ENCODE results near the gene RASSF3.

The RASSF3 gene

GRCh38 chr12:64658892-64659481 is 48.7 kb downstream of the RASSF3 start:
- peaks cover 52% of the 10 kb centered on the region for H3K36me3 Mint-ChIP-seq
- peaks cover 6% of the 10 kb centered on the region for H3K9me3 Mint-ChIP-seq
- H3K27ac Mint-ChIP-seq, result peak overlapping the region; percentile 78
- H3K4me1 Mint-ChIP-seq, result peaks cover 76% of the 10 kb centered on the region
- H3K4me3 Mint-ChIP-seq, result no peak overlapping the region
- CTCF ChIA-PET, result no interaction called here
- no peak for DNase-seq
- no peaks in the 10 kb centered on the region for H3K27me3 Mint-ChIP-seq

GRCh38 chr12:64660237-64661018 is 50.1 kb downstream of the RASSF3 start:
- Mint-ChIP-seq H3K9me3 (peaks cover 6% of the 10 kb centered on the region), H3K4me1 (peaks cover 83% of the 10 kb centered on the region), H3K4me3 (no peak overlapping the region), H3K27ac (no peak overlapping the region), H3K27me3 (no peaks in the 10 kb centered on the region), H3K36me3 (peaks cover 46% of the 10 kb centered on the region)
- DNase-seq, result no peak
- CTCF ChIA-PET, result interaction anchor here (1.2 kb wide), 1 partner anchor 9 kb away, joined by 5 read pairs; no protein-coding TSS in a partner anchor

GRCh38 chr12:64663015-64663414 is 52.7 kb downstream of the RASSF3 start:
- CTCF ChIA-PET, result no interaction called here
- DNase-seq, result no peak
- H3K27ac Mint-ChIP-seq, result no peak overlapping the region

GRCh38 chr12:64665514-64665913 is 55.2 kb downstream of the RASSF3 start:
- peak; percentile 64 for DNase-seq
- CTCF ChIA-PET, result interaction anchor here (1.0 kb wide), 1 partner anchor 116 kb away, joined by 3 read pairs; no protein-coding TSS in a partner anchor
- Mint-ChIP-seq H3K27me3 (no peaks in the 10 kb centered on the region), H3K27ac (peak overlapping the region; percentile 99), H3K4me1 (peaks cover 84% of the 10 kb centered on the region), H3K9me3 (no peaks in the 10 kb centered on the region), H3K36me3 (peaks cover 26% of the 10 kb centered on the region), H3K4me3 (peak overlapping the region; percentile 44)

More at GRCh38 chr12:64663015-64663414, 52.7 kb downstream of the RASSF3 start:
- Mint-ChIP-seq H3K27me3 (no peaks in the 10 kb centered on the region), H3K4me1 (peaks cover 88% of the 10 kb centered on the region), H3K36me3 (peaks cover 33% of the 10 kb centered on the region), H3K4me3 (no peak overlapping the region), H3K9me3 (peaks cover 4% of the 10 kb centered on the region)

GRCh38 chr12:64666054-64666914 is 56.0 kb downstream of the RASSF3 start:
- peaks cover 23% of the 10 kb centered on the region for H3K36me3 Mint-ChIP-seq
- H3K27me3 Mint-ChIP-seq, result no peaks in the 10 kb centered on the region
- peaks cover 85% of the 10 kb centered on the region for H3K4me1 Mint-ChIP-seq
- peak overlapping the region; percentile 44 for H3K4me3 Mint-ChIP-seq
- no peaks in the 10 kb centered on the region for H3K9me3 Mint-ChIP-seq
- no peak for DNase-seq
- H3K27ac Mint-ChIP-seq, result peak overlapping the region; percentile 99
- CTCF ChIA-PET, result interaction anchor here (1.0 kb wide), 1 partner anchor 117 kb away, joined by 3 read pairs; no protein-coding TSS in a partner anchor

- Mint-ChIP-seq H3K4me1 (peaks cover 87% of the 10 kb centered on the region), H3K27ac (peak overlapping the region; percentile 99), H3K36me3 (peaks cover 25% of the 10 kb centered on the region), H3K4me3 (peak overlapping the region; percentile 82), H3K9me3 (no peaks in the 10 kb centered on the region), H3K27me3 (no peaks in the 10 kb centered on the region)
- DNase-seq, result no peak
- CTCF ChIA-PET, result interaction anchor here (1.0 kb wide), 3 partner anchors 27 to 118 kb away, joined by 3 to 4 read pairs (median 3); no protein-coding TSS in a partner anchor
Measured at GRCh38 chr12:64667793-64668192, 57.5 kb downstream of the RASSF3 start.

- peak; percentile 66 for DNase-seq
- peak overlapping the region; percentile 82 for H3K4me3 Mint-ChIP-seq
- peaks cover 94% of the 10 kb centered on the region for H3K4me1 Mint-ChIP-seq
- no peaks in the 10 kb centered on the region for H3K27me3 Mint-ChIP-seq
- peak overlapping the region; percentile 99 for H3K27ac Mint-ChIP-seq
- CTCF ChIA-PET, result interaction anchor here (1.0 to 2.2 kb wide), 7 partner anchors 9 to 120 kb away, joined by 3 to 12 read pairs (median 6); no protein-coding TSS in a partner anchor
- no peaks in the 10 kb centered on the region for H3K9me3 Mint-ChIP-seq
- H3K36me3 Mint-ChIP-seq, result peaks cover 30% of the 10 kb centered on the region
Measured at GRCh38 chr12:64669270-64669842, 59.1 kb downstream of the RASSF3 start.

GRCh38 chr12:64670019-64670418 is 59.7 kb downstream of the RASSF3 start:
- CTCF ChIA-PET, result interaction anchor here (1.0 to 2.2 kb wide), 7 partner anchors 10 to 121 kb away, joined by 3 to 12 read pairs (median 6); no protein-coding TSS in a partner anchor
- Mint-ChIP-seq H3K36me3 (peaks cover 30% of the 10 kb centered on the region), H3K4me3 (peak overlapping the region; percentile 82), H3K9me3 (no peaks in the 10 kb centered on the region), H3K4me1 (peaks cover 94% of the 10 kb centered on the region), H3K27ac (peak overlapping the region; percentile 99), H3K27me3 (no peaks in the 10 kb centered on the region)
- DNase-seq, result no peak

GRCh38 chr12:64670919-64671639 is 60.8 kb downstream of the RASSF3 start:
- peak overlapping the region; percentile 82 for H3K4me3 Mint-ChIP-seq
- H3K27ac Mint-ChIP-seq, result peak overlapping the region; percentile 99
- CTCF ChIA-PET, result interaction anchor here (2.2 kb wide), 1 partner anchor 26 kb away, joined by 12 read pairs; no protein-coding TSS in a partner anchor
- no peaks in the 10 kb centered on the region for H3K9me3 Mint-ChIP-seq
- peaks cover 92% of the 10 kb centered on the region for H3K4me1 Mint-ChIP-seq
- peaks cover 33% of the 10 kb centered on the region for H3K36me3 Mint-ChIP-seq
- no peak for DNase-seq
- H3K27me3 Mint-ChIP-seq, result no peaks in the 10 kb centered on the region

GRCh38 chr12:64671681-64672080 is 61.4 kb downstream of the RASSF3 start:
- peak overlapping the region; percentile 99 for H3K27ac Mint-ChIP-seq
- CTCF ChIA-PET, result no interaction called here
- no peaks in the 10 kb centered on the region for H3K27me3 Mint-ChIP-seq
- H3K36me3 Mint-ChIP-seq, result peaks cover 31% of the 10 kb centered on the region
- H3K4me3 Mint-ChIP-seq, result peak overlapping the region; percentile 82
- H3K9me3 Mint-ChIP-seq, result no peaks in the 10 kb centered on the region
- H3K4me1 Mint-ChIP-seq, result peaks cover 92% of the 10 kb centered on the region
- DNase-seq, result no peak

- H3K9me3 Mint-ChIP-seq, result no peaks in the 10 kb centered on the region
- DNase-seq, result no peak
- peak overlapping the region; percentile 99 for H3K27ac Mint-ChIP-seq
- H3K36me3 Mint-ChIP-seq, result peaks cover 42% of the 10 kb centered on the region
- CTCF ChIA-PET, result interaction anchor here (1.3 kb wide), 1 partner anchor 25 kb away, joined by 3 read pairs; no protein-coding TSS in a partner anchor
- peaks cover 92% of the 10 kb centered on the region for H3K4me1 Mint-ChIP-seq
- H3K4me3 Mint-ChIP-seq, result peak overlapping the region; percentile 59
- no peaks in the 10 kb centered on the region for H3K27me3 Mint-ChIP-seq
Measured at GRCh38 chr12:64672925-64673409, 62.7 kb downstream of the RASSF3 start.

- H3K36me3 Mint-ChIP-seq, result peaks cover 40% of the 10 kb centered on the region
- H3K27ac Mint-ChIP-seq, result peak overlapping the region; percentile 99
- H3K4me1 Mint-ChIP-seq, result peaks cover 94% of the 10 kb centered on the region
- DNase-seq, result no peak
- CTCF ChIA-PET, result interaction anchor here (0.7 to 1.3 kb wide), 2 partner anchors 10 to 24 kb away, joined by 3 read pairs; no protein-coding TSS in a partner anchor
- H3K27me3 Mint-ChIP-seq, result no peaks in the 10 kb centered on the region
- H3K4me3 Mint-ChIP-seq, result peak overlapping the region; percentile 59
- H3K9me3 Mint-ChIP-seq, result no peaks in the 10 kb centered on the region
Measured at GRCh38 chr12:64673490-64674169, 63.3 kb downstream of the RASSF3 start.
